ENCODE data around the gene MYO7A. TPM values are rescaled to one million over a fixed set of nuclear protein-coding genes. Genes with fewer than 3 reads are reported as not detected.

The MYO7A gene
- total and polyA plus RNA-seq, 2 donors (not counting 3 experiments of a cell fraction or from before 2014, with no cell fraction given) = 1.3 to 3.6 TPM

DNA sequence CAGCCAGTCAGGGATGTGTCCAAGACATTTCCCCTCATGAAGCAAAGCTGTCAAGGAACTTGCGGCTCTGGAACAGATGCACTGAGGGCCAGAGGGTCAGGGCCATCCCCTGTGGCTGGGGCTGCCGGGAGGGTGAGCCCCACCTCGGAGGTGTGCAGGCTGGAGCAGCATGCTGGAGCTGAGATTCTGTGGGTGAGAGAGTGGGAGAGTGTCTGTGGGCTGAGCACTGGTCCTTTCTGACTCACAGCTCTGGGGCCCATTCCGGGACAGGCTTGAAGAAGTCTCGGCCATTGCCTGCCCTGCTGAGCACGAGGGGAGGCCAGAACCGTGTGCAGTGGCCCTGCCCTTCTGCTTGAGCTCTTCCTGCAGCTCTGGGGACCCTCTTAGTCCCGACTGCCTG lies 23.3 kb upstream of the MYO7A start:
- no peak for TF ChIP-seq POLR2A (IDR thresholded peaks at IDR 0.05; ENCODE audit: low read depth, low read length)
- TF ChIP-seq FOS (IDR thresholded peaks at IDR 0.05; ENCODE audit: borderline replicate concordance, insufficient read depth, low read length) = no peak
- TF ChIP-seq, protein P1, sequence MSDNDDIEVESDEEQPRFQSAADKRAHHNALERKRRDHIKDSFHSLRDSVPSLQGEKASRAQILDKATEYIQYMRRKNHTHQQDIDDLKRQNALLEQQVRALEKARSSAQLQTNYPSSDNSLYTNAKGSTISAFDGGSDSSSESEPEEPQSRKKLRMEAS (IDR thresholded peaks at IDR 0.05; ENCODE audit: insufficient read depth, insufficient read length) = no peak
- TF ChIP-seq JUN (IDR thresholded peaks at IDR 0.05; ENCODE audit: borderline replicate concordance, insufficient read depth, insufficient read length, low read depth) = no peak
- no peak for TF ChIP-seq MYC (IDR thresholded peaks at IDR 0.05; ENCODE audit: low read depth, low read length)
- TF ChIP-seq POLR2AphosphoS5 (IDR thresholded peaks at IDR 0.05; ENCODE audit: insufficient read depth, low read depth, low read length) = no peak
- TF ChIP-seq GATA2 (IDR thresholded peaks at IDR 0.05; ENCODE audit: insufficient read depth, insufficient read length, low read depth, low read length) = no peak
- no peak for TF ChIP-seq EZH2 (IDR thresholded peaks at IDR 0.05; ENCODE audit: borderline replicate concordance, low read depth, low read length, severe bottlenecking)
- TF ChIP-seq, protein P2, sequence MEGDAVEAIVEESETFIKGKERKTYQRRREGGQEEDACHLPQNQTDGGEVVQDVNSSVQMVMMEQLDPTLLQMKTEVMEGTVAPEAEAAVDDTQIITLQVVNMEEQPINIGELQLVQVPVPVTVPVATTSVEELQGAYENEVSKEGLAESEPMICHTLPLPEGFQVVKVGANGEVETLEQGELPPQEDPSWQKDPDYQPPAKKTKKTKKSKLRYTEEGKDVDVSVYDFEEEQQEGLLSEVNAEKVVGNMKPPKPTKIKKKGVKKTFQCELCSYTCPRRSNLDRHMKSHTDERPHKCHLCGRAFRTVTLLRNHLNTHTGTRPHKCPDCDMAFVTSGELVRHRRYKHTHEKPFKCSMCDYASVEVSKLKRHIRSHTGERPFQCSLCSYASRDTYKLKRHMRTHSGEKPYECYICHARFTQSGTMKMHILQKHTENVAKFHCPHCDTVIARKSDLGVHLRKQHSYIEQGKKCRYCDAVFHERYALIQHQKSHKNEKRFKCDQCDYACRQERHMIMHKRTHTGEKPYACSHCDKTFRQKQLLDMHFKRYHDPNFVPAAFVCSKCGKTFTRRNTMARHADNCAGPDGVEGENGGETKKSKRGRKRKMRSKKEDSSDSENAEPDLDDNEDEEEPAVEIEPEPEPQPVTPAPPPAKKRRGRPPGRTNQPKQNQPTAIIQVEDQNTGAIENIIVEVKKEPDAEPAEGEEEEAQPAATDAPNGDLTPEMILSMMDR (IDR thresholded peaks at IDR 0.05; ENCODE audit: extremely low read depth in 1 of 2, insufficient read depth in 1 of 2, low read depth in 1 of 2, low read length in 2 of 2) = no peak
- Histone ChIP-seq H3K9me3 (replicated peaks; ENCODE audit: control insufficient read depth, insufficient read depth, low read length) (no peaks in the 10 kb centered on the region), H3K36me3 (ENCODE audit: control insufficient read depth in 2 of 2, extremely low read depth in 1 of 2, insufficient read depth in 2 of 2, low read length in 2 of 2) (no peaks in the 10 kb centered on the region)

More for the DNA sequence above, 23.3 kb upstream of the MYO7A start:
- H3K27ac ChIP-seq (ENCODE audit: insufficient read depth, low read depth, low read length) = no peak overlapping the region
- DNase-seq (ENCODE audit: low read depth, low spot score) = no peak
- peaks cover 17% of the 10 kb centered on the region for H3K4me1 ChIP-seq (ENCODE audit: control insufficient read depth, extremely low read depth, insufficient read depth, low read length)
- H3K9me1 ChIP-seq (replicated peaks; ENCODE audit: control insufficient read depth, extremely low read depth, insufficient read depth, low read length) = no peaks in the 10 kb centered on the region
- dilution Hi-C loops (cut with MboI; ENCODE audit: extremely low pct_ligation_motif_present, low sequenced_read_pairs) (no loop called here), intact Hi-C loops (cut with micrococcal nuclease) (no loop called here)
- H3K4me3 ChIP-seq (replicated peaks in 1 of 3; ENCODE audit: insufficient read depth in 1 of 3, low read depth in 1 of 3, low read length in 3 of 3) = no peak overlapping the region
- no peak for FAIRE-seq
- ChIA-PET CTCF (interaction anchor here (1.0 to 9.1 kb wide), 6 partner anchors 8 to 57 kb away, joined by 3 to 89 read pairs (median 4); no protein-coding TSS in a partner anchor), POLR2A (interaction anchor here (0.6 kb wide), 1 partner anchor 93 kb away, joined by 4 read pairs; no protein-coding TSS in a partner anchor)
- no peak overlapping the region for H2AFZ ChIP-seq (ENCODE audit: low read depth, low read length)
- H3K27me3 ChIP-seq (ENCODE audit: control insufficient read depth in 2 of 2, insufficient read depth in 2 of 2, low read length in 2 of 2) = no peaks in the 10 kb centered on the region
- no peak overlapping the region for H3K9ac ChIP-seq (replicated peaks; ENCODE audit: extremely low read depth, insufficient read depth, low read length)
- H3K4me2 ChIP-seq (ENCODE audit: insufficient read depth, low read length) = no peak overlapping the region
- no TSS peak for BruUV-seq (replicated peaks)
- H4K20me1 ChIP-seq (replicated peaks; ENCODE audit: control insufficient read depth, extremely low read depth, insufficient read depth, low read length) = no peaks in the 10 kb centered on the region
- no peaks in the 10 kb centered on the region for H3K79me2 ChIP-seq (ENCODE audit: control insufficient read depth, insufficient read depth, low read length)

Data from endothelial cell of umbilical vein (primary cell).